Testis (tissue), 3 donors: ENCODE data around the gene AOC2. TPM values are rescaled to one million over a fixed set of nuclear protein-coding genes. Genes with fewer than 3 reads are reported as not detected.
"Not testable (repeated sequence)": the region's sequence is repeated elsewhere in the genome, so short reads cannot be mapped to it uniquely, and the experiment has no call there.

ENCODE experiments used
- DNase-seq: peaks from one replicate; pipeline ENCODE4 v3.0.0-alpha.2; 2019
- H3K27ac ChIP-seq, 2 donors: fragments of 200-600 bp; sonication (generic); one replicate each; pipeline ENCODE4 v1.5.1; 2019
- H3K27me3 ChIP-seq: fragments of 200-600 bp; sonication (generic); one replicate; pipeline ENCODE4 v1.5.1; 2019
- H3K36me3 ChIP-seq: fragments of 200-600 bp; sonication (generic); one replicate; pipeline ENCODE4 v1.5.1; 2017; ENCODE audit warnings: low read depth; ENCODE audit errors: missing control alignments
- H3K4me1 ChIP-seq: fragments of 200-600 bp; sonication (generic); one replicate; pipeline ENCODE4 v1.5.1; 2019
- H3K4me3 ChIP-seq, 2 donors: fragments of 200-600 bp; sonication (generic); one replicate each; pipeline ENCODE4 v1.5.1; 2017 to 2019
- H3K9me3 ChIP-seq: fragments of 200-600 bp; sonication (generic); one replicate; pipeline ENCODE4 v1.5.1; 2017
- CTCF ChIP-seq, 3 experiments: fragments of 450-650 bp in 2 of 3; fragments of 200-600 bp in 1 of 3; sonication (generic) in 1 of 3; IDR thresholded peaks; one replicate each; pipeline ENCODE4 v1.5.1; 2016 to 2019; ENCODE audit warnings: antibody characterized with exemption in 3 of 3, mild to moderate bottlenecking in 2 of 3, moderate library complexity in 1 of 3
- POLR2A ChIP-seq: fragments of 450-650 bp; IDR thresholded peaks from one replicate; pipeline ENCODE4 v1.6.1; 2017; ENCODE audit warnings: antibody characterized with exemption, mild to moderate bottlenecking, moderate library complexity
- WGBS, 2 donors: methylation state at CpG; one replicate each; pipeline ENCODE4 v1.1.5; 2018; 5-methylcytosine and 5-hydroxymethylcytosine counted together
- intact Hi-C: fragments of 100-400 bp; cut with DNase I; formaldehyde crosslinking; loops from one replicate; pipeline ENCODE4 v1.15.1; 2023; ENCODE audit warnings: low total_unique reads
- polyA plus RNA-seq: library from polyadenylated mRNA; stranded (reverse); fragments of 350-450 nt; fragmentation: Illumina TruSeq; extraction: RNeasy Lipid Tissue Mini Kit (QIAGEN cat#74804); gene quantifications from one replicate; pipeline ENCODE4 v1.2.3, GENCODE V29; 2014; ENCODE audit warnings: low read depth, low replicate concordance; ENCODE audit not compliant: insufficient read depth
- total RNA-seq, 2 donors: library from RNA; depleted of rRNA; stranded (reverse); fragments of >200 nt; gene quantifications; one replicate each; pipeline ENCODE4 v1.2.3, GENCODE V29; 2016

AOC2 gene
- total and polyA plus RNA-seq, 3 donors from 2014 or later: 5.7 to 14.6 (median 10.3) TPM

GRCh38 chr17:42878123-42878880, 33.9 kb downstream of the AOC2 start:
- Histone ChIP-seq H3K9me3 (no peaks in the 10 kb centered on the region), H3K27me3 (no peaks in the 10 kb centered on the region), H3K4me3 (no peak overlapping the region), H3K36me3 (no peaks in the 10 kb centered on the region), H3K27ac (no peak overlapping the region), H3K4me1 (no peaks in the 10 kb centered on the region)
- WGBS, 2 donors: 63 to 67% methylated on average over 13 of the region's 13 CpGs
- TF ChIP-seq CTCF (IDR thresholded peaks at IDR 0.05): no peak
- no peak for TF ChIP-seq POLR2A
- no peak for DNase-seq
- intact Hi-C loops: no loop called here

- DNase-seq: no peak
- no peaks in the 10 kb centered on the region for H3K36me3 ChIP-seq
- 86 to 91% methylated on average over 6 to 8 of the region's 8 CpGs for WGBS, 2 donors
- H3K9me3 ChIP-seq: no peaks in the 10 kb centered on the region
- TF ChIP-seq POLR2A (no peak), CTCF (IDR thresholded peaks at IDR 0.05) (no peak)
- H3K4me3 ChIP-seq: no peak overlapping the region
- no peak overlapping the region for H3K27ac ChIP-seq
- intact Hi-C loops: no loop called here
- no peaks in the 10 kb centered on the region for H3K27me3 ChIP-seq
- H3K4me1 ChIP-seq: no peaks in the 10 kb centered on the region
Measured at GRCh38 chr17:42878924-42879595, 34.7 kb downstream of the AOC2 start.

GRCh38 chr17:42879596-42879985, 35.2 kb downstream of the AOC2 start:
- Histone ChIP-seq H3K9me3 (no peaks in the 10 kb centered on the region), H3K27ac (no peak overlapping the region), H3K36me3 (no peaks in the 10 kb centered on the region), H3K27me3 (no peaks in the 10 kb centered on the region), H3K4me1 (no peaks in the 10 kb centered on the region), H3K4me3 (no peak overlapping the region)
- no peak for DNase-seq
- TF ChIP-seq POLR2A (no peak), CTCF (IDR thresholded peaks at IDR 0.05) (no peak)
- intact Hi-C loops: no loop called here
- 68 to 75% methylated on average over 6 of the region's 6 CpGs for WGBS, 2 donors

GRCh38 chr17:42880776-42881310, 36.5 kb downstream of the AOC2 start:
- Histone ChIP-seq H3K36me3 (no peaks in the 10 kb centered on the region), H3K27ac (no peak overlapping the region), H3K4me3 (no peak overlapping the region), H3K4me1 (no peaks in the 10 kb centered on the region), H3K27me3 (no peaks in the 10 kb centered on the region), H3K9me3 (no peaks in the 10 kb centered on the region)
- 86 to 87% methylated on average over 5 of the region's 5 CpGs for WGBS, 2 donors
- intact Hi-C loops: no loop called here
- DNase-seq: no peak
- TF ChIP-seq CTCF (IDR thresholded peaks at IDR 0.05): no peak
- no peak for TF ChIP-seq POLR2A

- intact Hi-C loops, H3K9me3 ChIP-seq, DNase-seq, H3K36me3 ChIP-seq, H3K27ac ChIP-seq, H3K4me1 ChIP-seq, H3K4me3 ChIP-seq, H3K27me3 ChIP-seq: not testable (repeated sequence)
- WGBS, 2 donors: 92 to 95% methylated on average over 6 of the region's 6 CpGs
Measured at GRCh38 chr17:42881706-42882105, 37.3 kb downstream of the AOC2 start.
